AG04450 (cell line): Measurements from ENCODE around the gene HBG2. TPM values are rescaled to one million over a fixed set of nuclear protein-coding genes. Genes with fewer than 3 reads are reported as not detected.

Experiments
- CTCF ChIA-PET: fragments of 300-600, 350-600 bp; formaldehyde crosslinking; extraction: SDS; loops from one replicate; lab custom pipeline; 2022; ENCODE audit warnings: antibody characterized with exemption, inconsistent platforms; lab: Charles Lee
- POLR2A ChIA-PET: fragments of 350-600 bp; formaldehyde crosslinking; extraction: SDS; loops from one replicate; lab custom pipeline; 2021; ENCODE audit warnings: antibody characterized with exemption, inconsistent platforms; lab: Yijun Ruan, JAX
- DNase-seq: peaks from one replicate; pipeline ENCODE4 v3.0.0-alpha.2; 2011; ENCODE audit warnings: low read depth, low spot score
- H3K27ac ChIP-seq: one replicate; pipeline ENCODE4 v1.5.1; 2012; ENCODE audit warnings: low read depth, low read length, control low read depth
- H3K27me3 ChIP-seq: one replicate; pipeline ENCODE4 v1.6.0; 2012; ENCODE audit warnings: low read length; ENCODE audit not compliant: control insufficient read depth, insufficient read depth
- H3K4me3 ChIP-seq: 2 replicates; pipeline ENCODE4 v1.5.1; 2011; ENCODE audit warnings: mild to moderate bottlenecking, low read depth, low read length, control low read depth
- H3K9me3 ChIP-seq: 2 replicates; pipeline ENCODE4 v1.5.1; 2012; ENCODE audit warnings: low read length; ENCODE audit not compliant: control insufficient read depth, insufficient read depth
- polyA plus RNA-seq: library from polyadenylated mRNA; depleted of rRNA; stranded (reverse); fragments of >200 nt; gene quantifications from 2 replicates; pipeline ENCODE4 v1.2.3, GENCODE V29; 2011
- TF ChIP-seq, protein P1 (sequence below): IDR thresholded peaks from 2 replicates; pipeline ENCODE4 v1.5.1; 2011; ENCODE audit warnings: low read depth, low read length, control low read depth, inconsistent platforms

The HBG2 gene
- polyA plus RNA-seq, 1 experiment, result 2.2 TPM

DNA sequence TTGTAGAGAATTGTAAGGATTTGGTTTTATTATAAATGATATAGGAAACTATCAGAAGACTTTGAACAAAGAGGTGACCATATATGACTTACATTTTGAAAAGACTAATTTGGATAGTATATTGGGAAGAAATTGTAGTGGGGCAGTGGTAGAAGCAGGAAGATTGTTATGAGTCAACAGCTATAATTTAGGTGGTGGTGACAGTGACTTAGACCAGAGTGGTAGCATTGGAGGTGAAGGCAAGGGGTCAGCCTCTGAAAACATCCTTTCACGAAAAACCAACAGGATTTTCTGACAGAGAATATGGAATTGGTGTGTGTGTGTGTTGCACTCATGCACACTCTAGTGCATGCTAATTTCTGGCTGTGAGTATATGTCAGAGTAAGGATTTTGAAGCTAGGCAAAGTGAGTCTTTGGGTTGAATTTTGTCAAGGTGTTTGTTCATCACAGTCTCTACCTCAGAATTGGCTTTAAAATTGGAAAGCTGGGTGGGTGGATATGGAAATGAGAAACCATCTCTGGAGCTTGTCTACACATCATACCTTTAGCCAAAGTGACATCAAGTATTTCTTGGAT, 23.3 kb upstream of the HBG2 start:
- POLR2A ChIA-PET, result no interaction called here
- Histone ChIP-seq H3K4me3 (no peak overlapping the region), H3K27me3 (no peaks in the 10 kb centered on the region), H3K9me3 (no peaks in the 10 kb centered on the region), H3K27ac (no peak overlapping the region)
- TF ChIP-seq, protein P1, sequence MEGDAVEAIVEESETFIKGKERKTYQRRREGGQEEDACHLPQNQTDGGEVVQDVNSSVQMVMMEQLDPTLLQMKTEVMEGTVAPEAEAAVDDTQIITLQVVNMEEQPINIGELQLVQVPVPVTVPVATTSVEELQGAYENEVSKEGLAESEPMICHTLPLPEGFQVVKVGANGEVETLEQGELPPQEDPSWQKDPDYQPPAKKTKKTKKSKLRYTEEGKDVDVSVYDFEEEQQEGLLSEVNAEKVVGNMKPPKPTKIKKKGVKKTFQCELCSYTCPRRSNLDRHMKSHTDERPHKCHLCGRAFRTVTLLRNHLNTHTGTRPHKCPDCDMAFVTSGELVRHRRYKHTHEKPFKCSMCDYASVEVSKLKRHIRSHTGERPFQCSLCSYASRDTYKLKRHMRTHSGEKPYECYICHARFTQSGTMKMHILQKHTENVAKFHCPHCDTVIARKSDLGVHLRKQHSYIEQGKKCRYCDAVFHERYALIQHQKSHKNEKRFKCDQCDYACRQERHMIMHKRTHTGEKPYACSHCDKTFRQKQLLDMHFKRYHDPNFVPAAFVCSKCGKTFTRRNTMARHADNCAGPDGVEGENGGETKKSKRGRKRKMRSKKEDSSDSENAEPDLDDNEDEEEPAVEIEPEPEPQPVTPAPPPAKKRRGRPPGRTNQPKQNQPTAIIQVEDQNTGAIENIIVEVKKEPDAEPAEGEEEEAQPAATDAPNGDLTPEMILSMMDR, result no peak
- no peak for DNase-seq
- CTCF ChIA-PET, result no interaction called here

DNA sequence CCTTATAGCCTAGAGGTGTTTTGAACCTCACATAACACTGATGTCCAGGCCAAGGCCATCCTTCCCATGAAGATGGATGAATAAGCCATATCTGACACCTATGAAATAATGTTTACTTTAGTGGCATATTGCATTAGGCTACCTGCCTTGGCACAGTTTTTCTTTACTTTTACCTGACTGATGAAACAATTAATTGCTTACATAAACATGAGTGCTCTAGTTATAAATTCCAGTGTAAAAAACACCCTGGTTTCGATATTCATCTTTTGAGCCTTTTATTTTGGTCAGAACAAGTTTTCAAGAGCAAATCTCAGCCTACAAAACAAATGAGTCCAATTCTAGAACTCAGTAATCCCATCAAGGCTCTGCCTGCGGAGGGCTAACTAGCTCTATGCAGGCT, 22.1 kb upstream of the HBG2 start:
- H3K4me3 ChIP-seq, result no peak overlapping the region
- no peaks in the 10 kb centered on the region for H3K27me3 ChIP-seq
- H3K27ac ChIP-seq, result no peak overlapping the region
- TF ChIP-seq, protein P1, result no peak
- no peak for DNase-seq
- H3K9me3 ChIP-seq, result no peaks in the 10 kb centered on the region
- POLR2A ChIA-PET, result no interaction called here
- CTCF ChIA-PET, result no interaction called here

DNA sequence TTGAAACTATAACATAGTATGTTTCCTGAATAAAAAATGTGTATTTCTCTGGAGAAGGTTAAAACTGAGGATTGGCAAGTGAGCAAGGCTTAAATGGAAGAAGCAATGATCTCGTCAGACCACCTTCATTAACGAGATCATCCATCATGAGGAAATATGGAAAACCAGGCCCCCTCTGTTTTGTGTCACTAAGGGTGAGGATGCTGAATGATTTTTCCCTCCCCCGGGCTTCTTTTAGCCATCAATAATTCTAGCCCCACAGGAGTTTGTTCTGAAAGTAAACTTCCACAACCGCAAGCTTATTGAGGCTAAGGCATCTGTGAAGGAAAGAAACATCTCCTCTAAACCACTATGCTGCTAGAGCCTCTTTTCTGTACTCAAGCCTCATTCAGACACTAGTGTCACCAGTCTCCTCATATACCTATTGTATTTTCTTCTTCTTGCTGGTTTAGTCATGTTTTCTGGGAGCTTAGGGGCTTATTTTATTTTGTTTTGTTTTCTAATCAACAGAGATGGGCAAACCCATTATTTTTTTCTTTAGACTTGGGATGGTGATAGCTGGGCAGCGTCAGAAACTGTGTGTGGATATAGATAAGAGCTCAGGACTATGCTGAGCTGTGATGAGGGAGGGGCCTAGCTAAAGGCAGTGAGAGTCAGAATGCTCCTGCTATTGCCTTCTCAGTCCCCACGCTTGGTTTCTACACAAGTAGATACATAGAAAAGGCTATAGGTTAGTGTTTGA, 21.0 kb upstream of the HBG2 start:
- H3K27me3 ChIP-seq, result no peaks in the 10 kb centered on the region
- DNase-seq, result no peak
- no peak overlapping the region for H3K27ac ChIP-seq
- ChIA-PET POLR2A (no interaction called here), CTCF (no interaction called here)
- no peaks in the 10 kb centered on the region for H3K9me3 ChIP-seq
- no peak overlapping the region for H3K4me3 ChIP-seq
- TF ChIP-seq, protein P1, result no peak

DNA sequence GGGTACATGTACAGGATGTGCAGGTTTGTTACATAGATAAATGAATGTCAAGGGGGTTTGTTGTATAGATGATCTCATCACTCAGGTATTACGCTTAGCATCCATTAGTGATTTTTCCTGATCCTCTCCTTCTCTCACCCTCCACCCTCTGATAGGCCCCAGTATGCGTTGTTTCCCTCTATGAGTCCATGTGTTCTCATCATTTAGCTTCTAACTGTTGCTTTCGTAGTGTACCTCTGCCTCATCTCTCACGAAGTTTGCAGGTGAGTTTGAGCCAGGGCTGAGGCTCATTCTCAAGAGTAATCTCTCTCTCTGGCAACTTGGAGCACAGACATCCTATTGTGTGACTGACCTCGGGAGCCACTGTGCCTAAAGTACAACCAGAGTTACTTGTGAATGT, 19.8 kb upstream of the HBG2 start:
- Histone ChIP-seq H3K4me3 (no peak overlapping the region), H3K9me3 (no peaks in the 10 kb centered on the region), H3K27me3 (no peaks in the 10 kb centered on the region), H3K27ac (no peak overlapping the region)
- TF ChIP-seq, protein P1, result no peak
- CTCF ChIA-PET, result no interaction called here
- no peak for DNase-seq
- POLR2A ChIA-PET, result no interaction called here

DNA sequence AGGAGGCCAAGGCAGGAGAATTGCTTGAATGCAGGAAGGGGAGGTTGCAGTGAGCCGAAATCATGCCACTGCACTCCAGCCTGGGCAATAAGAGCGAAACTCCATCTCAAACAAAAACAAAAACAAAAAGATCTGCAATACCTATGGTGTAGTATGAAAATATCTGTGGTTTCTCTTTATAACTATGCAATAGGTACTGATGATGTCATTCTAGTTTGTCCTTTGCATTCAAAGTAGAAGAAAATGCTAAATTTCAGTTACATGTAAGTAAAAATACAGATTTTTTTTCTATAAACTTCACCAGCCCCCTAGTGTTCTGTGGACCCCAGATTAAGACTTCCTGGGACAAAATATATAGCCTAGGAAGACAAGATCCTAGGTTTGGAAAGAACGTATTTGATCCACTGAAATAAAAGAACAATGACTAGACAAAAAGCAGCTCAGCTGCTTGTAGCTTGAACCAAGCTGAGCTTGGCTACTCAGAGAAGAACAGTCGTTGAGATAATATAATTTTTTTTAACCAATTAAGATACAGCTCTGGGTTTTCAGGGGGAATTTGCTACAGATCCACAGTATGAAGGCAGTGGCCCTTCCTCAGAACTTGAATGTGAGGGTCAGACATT, 17.9 kb upstream of the HBG2 start:
- Histone ChIP-seq H3K27ac (no peak overlapping the region), H3K4me3 (no peak overlapping the region), H3K9me3 (no peaks in the 10 kb centered on the region), H3K27me3 (no peaks in the 10 kb centered on the region)
- TF ChIP-seq, protein P1, result no peak
- CTCF ChIA-PET, result no interaction called here
- POLR2A ChIA-PET, result no interaction called here
- DNase-seq, result no peak
